Measurements from ENCODE around the gene DOCK11. TPM values are rescaled to one million over a fixed set of nuclear protein-coding genes. Genes with fewer than 3 reads are reported as not detected.

DOCK11 gene
- total RNA-seq, 1 donor from 2014 or later: 4.3 TPM

DNA sequence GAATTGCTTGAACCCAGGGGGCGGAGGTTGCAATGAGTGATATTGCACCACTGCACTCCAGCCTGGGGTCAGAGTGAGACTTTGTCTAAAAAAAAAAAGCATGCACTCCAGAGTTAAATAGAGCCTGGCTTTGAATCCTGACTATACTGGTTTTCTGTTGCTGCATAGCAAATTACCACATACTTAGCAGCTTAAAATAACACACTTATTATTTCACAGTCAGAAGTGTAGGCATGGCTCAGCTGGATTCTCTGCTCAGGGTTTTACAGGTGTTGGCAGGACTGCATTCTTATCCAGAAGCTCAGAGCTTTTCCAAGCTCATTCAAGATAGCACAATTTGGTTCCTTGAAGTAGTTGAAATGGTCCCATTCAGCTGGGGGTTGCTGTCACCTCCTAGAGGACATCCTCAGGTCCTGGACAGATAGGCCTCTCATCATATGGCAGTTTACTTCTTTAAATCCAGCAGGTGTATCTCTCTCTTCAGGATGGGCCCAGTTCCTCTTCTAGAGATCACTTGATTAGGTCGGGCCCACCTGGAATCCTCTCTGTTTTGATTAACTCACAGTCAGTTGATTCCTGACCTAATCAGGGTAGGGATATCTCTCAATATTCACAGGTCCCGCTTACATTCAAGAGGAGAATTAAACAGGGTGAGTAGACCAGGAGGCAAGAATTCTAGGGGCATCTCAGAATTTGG is 26.8 kb downstream of the DOCK11 start:
- TF ChIP-seq, protein P1, sequence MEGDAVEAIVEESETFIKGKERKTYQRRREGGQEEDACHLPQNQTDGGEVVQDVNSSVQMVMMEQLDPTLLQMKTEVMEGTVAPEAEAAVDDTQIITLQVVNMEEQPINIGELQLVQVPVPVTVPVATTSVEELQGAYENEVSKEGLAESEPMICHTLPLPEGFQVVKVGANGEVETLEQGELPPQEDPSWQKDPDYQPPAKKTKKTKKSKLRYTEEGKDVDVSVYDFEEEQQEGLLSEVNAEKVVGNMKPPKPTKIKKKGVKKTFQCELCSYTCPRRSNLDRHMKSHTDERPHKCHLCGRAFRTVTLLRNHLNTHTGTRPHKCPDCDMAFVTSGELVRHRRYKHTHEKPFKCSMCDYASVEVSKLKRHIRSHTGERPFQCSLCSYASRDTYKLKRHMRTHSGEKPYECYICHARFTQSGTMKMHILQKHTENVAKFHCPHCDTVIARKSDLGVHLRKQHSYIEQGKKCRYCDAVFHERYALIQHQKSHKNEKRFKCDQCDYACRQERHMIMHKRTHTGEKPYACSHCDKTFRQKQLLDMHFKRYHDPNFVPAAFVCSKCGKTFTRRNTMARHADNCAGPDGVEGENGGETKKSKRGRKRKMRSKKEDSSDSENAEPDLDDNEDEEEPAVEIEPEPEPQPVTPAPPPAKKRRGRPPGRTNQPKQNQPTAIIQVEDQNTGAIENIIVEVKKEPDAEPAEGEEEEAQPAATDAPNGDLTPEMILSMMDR (conservative IDR thresholded peaks at IDR 0.05; ENCODE audit: low read depth, low read length): no peak
- DNase-seq (ENCODE audit: low read depth): no peak

DNA sequence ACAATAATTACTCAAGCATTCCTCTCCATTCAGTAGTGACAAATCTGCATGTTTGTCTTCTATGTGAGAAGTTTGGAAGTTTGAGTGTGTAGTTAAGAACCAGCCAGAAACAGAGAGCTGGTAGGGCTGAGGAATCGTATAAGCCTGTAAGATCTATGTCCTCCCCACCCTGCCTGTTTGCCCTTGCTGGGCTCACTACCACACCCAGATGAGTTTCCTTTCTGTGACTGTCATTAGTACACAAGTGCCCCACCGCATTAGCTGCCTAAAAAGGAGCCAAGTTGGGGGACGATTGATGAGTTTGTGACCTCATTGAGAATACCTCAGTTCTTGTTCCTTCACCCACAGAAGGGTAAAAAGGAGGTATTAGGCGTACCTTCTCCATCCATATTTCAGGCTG is 28.3 kb downstream of the DOCK11 start:
- no peak for DNase-seq (ENCODE audit: low read depth)
- H3K4me3 ChIP-seq (ENCODE audit: low read depth, low read length): no peak overlapping the region
- TF ChIP-seq, protein P1 (conservative IDR thresholded peaks at IDR 0.05; ENCODE audit: low read depth, low read length): no peak

More for the DNA sequence above, 26.8 kb downstream of the DOCK11 start:
- H3K4me3 ChIP-seq (ENCODE audit: low read depth, low read length): no peak overlapping the region

DNA sequence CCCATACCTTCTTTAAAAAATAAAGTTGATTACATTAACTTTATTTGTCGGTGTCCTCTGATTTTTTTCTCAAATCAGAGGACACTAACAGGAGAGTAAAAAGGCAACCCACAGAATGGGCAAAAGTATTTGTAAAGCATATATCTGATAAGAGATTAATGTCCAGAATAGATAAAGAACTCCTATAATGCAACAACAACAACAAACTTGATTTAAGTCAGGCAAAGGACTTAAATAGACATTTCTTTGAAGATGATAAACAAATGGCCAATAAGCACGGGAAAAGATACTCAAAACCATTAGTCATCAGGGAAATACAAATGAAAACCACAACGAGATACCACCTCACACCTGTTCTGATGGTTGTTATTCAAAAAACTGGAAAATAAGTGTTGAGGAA is 28.7 kb downstream of the DOCK11 start:
- no peak for DNase-seq (ENCODE audit: low read depth)
- H3K4me3 ChIP-seq (ENCODE audit: low read depth, low read length): no peak overlapping the region
- TF ChIP-seq, protein P1 (conservative IDR thresholded peaks at IDR 0.05; ENCODE audit: low read depth, low read length): no peak

DNA sequence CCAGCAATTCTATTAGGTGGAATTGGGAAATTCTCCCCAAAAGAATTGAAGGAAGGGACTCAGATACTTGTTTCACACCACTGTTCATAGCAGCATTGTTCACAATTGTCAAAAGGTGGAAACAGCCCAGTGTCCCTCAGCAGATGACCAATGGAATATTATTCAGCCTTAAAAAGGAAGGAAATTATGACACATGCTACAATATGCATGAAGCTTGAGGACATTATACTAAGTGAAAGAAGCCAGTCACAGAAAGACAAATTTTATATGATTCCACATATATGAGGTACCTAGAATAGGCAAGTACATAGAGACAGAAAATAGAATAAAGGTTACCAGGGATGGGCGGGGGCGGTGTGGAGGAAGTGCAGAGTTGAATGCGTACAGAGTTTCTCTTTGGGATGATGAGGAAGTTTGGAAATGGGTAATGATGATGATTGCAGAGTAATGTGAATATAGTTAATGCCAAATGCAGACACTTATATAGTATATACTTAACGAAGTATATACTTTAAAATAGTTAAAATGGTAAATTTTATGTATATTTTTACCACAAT is 29.6 kb downstream of the DOCK11 start:
- no peak for DNase-seq (ENCODE audit: low read depth)
- TF ChIP-seq, protein P1 (conservative IDR thresholded peaks at IDR 0.05; ENCODE audit: low read depth, low read length): no peak
- H3K4me3 ChIP-seq (ENCODE audit: low read depth, low read length): no peak overlapping the region

DNA sequence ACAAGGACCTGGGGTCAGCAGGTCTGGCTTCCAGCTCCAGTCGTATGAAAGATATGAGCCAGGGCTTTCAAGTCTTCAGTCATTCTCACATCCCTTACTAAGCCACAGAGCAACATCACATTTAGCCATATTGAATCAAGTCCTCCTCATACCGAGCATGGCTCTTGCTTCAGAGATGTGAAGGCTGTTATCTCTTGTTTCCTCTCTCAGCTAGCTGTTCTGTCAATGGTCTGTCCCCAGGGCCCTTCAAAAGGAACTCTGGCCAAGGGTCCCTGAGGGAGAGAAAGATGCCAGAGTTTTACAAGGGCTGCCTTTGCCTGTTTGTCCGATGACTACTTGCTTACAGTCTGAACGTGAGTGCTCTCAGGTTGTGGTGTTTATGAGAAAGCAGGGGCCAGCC is 30.5 kb downstream of the DOCK11 start:
- no peak overlapping the region for H3K4me3 ChIP-seq (ENCODE audit: low read depth, low read length)
- no peak for DNase-seq (ENCODE audit: low read depth)
- TF ChIP-seq, protein P1 (conservative IDR thresholded peaks at IDR 0.05; ENCODE audit: low read depth, low read length): no peak

DNA sequence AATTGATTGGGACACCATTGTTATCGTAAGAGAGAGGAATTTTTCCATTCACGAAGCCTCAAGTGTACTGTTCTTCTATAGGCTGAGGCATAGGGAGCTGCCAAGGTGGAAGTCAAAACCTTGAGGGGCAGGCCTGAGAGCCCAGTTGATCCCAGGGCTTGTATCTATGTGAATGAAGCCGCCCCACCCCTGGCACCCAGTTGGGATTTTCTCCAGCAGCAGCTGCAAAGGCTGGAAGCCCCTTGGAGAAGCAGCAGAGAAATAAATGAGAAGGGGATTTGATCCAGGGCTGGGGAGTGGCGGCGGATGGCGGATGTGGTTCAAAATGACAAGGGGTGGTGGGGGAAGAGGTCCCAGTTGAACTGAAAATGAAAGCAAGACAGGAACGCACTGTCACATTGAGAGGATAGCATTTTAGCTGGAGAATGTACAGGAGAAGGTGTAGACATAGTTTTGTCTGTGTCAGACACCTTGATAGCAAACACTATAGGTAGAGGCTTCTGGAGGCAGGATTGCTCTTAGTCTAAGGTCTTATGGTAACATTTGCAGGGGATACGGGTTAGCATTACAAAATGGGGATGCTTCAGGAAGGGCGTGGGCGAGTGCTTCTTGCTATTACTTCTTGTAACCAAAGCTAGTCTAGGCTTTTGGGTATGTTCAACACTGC is 32.6 kb downstream of the DOCK11 start:
- TF ChIP-seq, protein P1 (conservative IDR thresholded peaks at IDR 0.05; ENCODE audit: low read depth, low read length): no peak
- DNase-seq (ENCODE audit: low read depth): no peak
- H3K4me3 ChIP-seq (ENCODE audit: low read depth, low read length): no peak overlapping the region
